ENCODE data around the gene VRK2.

VRK2 gene

GRCh38 chr2:58051445-58051844 is 4.8 kb downstream of the VRK2 start:
- TF ChIP-seq CTCF (IDR thresholded peaks at IDR 0.05; ENCODE audit: low read depth, low read length), result no peak
- no peak overlapping the region for H3K4me3 ChIP-seq (replicated peaks in 1 of 2; ENCODE audit: low read depth in 2 of 2, low read length in 2 of 2)
- DNase-seq (ENCODE audit: low read depth in 2 of 2), result no peak

DNA sequence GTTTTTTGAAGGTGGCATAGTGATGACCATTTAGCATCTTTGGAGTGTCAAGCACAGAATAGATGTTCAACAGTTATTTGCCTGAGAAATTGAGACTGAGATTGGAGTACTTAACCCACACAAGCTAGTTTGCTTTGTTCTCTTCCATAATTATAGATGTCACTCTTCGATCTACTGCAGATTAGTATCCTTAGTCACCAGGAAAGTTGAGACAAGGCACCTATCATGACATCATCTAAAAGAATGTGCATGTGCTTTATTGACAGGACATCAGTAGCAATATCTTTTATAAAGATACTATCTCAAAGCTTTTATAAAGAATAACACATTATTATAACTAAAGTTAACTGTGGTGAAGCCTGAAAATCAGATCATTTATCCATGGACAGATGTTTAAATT is 6.4 kb downstream of the VRK2 start:
- no peak overlapping the region for H3K4me3 ChIP-seq (replicated peaks in 1 of 2; ENCODE audit: low read depth in 2 of 2, low read length in 2 of 2)
- no peak for TF ChIP-seq CTCF (IDR thresholded peaks at IDR 0.05; ENCODE audit: low read depth, low read length)
- DNase-seq (ENCODE audit: low read depth in 2 of 2), result no peak

DNA sequence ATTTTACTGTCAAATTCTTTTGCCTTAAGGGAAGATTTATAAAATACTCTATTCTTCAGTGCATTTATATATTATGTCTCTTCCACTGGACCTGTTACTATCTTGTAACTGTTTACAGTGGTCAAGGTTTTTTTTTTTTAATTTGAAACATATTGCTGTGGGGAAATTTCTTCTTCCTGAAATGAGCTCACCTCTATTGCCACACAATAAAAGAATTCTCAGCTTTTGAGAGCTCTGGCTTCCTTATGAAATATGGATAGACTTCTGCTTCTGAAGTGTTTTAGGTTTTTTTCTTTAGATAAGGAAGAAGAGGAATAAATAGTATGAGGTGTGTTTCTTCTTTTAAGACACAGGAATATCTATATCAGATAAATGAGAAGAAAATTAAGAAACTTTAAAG is 7.7 kb downstream of the VRK2 start:
- H3K4me3 ChIP-seq (replicated peaks in 1 of 2; ENCODE audit: low read depth in 2 of 2, low read length in 2 of 2), result no peak overlapping the region
- no peak for TF ChIP-seq CTCF (IDR thresholded peaks at IDR 0.05; ENCODE audit: low read depth, low read length)
- peak; percentile 46 to 66 for DNase-seq (ENCODE audit: low read depth in 2 of 2)

DNA sequence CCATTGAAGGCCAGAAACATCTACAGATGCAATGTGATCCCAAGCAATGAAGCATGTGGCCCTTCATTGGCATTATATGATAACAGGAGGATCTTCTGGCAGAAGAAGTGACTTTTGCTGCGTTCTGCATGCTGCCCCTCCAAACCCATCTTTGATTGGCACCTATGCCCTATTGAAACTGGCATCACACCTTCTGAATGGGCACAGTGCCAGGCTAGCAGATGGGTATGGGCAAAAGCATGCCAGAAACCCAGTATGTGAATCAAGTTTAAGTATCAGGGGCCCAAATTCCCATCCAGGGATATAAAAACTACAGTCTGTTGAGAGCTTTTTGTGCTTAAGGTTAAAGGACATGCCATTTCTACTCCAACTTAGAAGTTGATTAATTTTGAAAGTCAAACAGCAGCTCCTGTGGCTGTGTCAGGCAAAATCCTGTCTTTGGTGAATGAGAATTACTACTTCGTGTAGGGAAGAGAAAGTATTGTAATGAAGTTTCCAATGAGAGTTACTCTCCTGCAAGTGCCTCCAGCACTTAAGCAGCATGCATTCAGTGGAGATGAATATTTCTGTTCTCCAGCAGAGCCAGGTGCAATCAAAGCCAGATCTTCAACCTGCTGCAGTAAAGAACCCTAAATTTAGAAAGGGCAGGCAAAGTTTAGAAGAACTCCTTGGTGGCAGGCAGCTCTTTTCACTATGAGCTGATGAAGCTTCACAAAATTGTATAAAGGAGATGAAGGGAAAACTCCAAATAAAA is 8.6 kb downstream of the VRK2 start:
- no peak overlapping the region for H3K4me3 ChIP-seq (replicated peaks in 1 of 2; ENCODE audit: low read depth in 2 of 2, low read length in 2 of 2)
- DNase-seq (ENCODE audit: low read depth in 2 of 2), result no peak
- no peak for TF ChIP-seq CTCF (IDR thresholded peaks at IDR 0.05; ENCODE audit: low read depth, low read length)

GRCh38 chr2:58056192-58056916 is 9.7 kb downstream of the VRK2 start:
- DNase-seq (ENCODE audit: low read depth in 2 of 2), result no peak
- TF ChIP-seq CTCF (IDR thresholded peaks at IDR 0.05; ENCODE audit: low read depth, low read length), result no peak

DNA sequence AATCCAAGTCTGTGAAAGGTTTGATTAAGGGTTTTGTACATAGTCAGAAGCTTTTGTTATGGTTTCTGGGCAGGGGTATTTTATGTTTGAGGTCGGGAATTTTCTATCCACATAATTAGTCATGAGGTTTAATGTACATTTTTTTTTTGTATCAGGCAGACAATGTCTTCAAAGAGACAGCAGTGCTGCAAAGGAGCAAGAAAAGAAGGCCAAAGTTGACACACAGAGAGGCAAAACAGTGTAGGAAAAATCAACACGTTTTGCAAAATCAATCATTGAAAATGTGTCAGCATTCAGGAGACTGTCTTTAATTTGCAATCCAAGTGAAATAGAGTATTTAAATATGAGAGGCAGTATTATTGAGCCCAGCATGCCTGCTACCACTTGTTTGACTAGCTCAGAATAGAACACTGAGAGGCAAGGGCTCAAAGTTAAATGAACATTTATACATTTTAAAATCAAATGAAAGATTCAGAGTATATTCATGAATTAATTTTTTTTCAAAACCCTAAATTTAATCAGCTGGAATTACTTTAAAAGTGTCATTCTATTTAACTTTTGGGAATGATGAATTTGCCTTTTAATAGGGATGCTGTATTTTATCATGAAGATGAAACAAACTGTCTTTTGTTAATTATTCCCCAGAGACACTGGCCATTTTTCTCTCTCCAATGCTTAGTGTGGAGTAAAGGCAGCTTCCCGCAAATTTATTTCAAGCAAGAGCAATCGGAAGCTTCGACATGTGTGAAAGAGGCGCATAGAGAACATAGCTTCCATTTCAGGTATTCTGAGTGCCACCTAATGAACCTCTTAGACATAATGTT is 11.3 kb downstream of the VRK2 start:
- no peak for TF ChIP-seq CTCF (IDR thresholded peaks at IDR 0.05; ENCODE audit: low read depth, low read length)
- DNase-seq (ENCODE audit: low read depth in 2 of 2), result no peak
- H3K4me3 ChIP-seq (replicated peaks in 1 of 2; ENCODE audit: low read depth in 2 of 2, low read length in 2 of 2), result no peak overlapping the region

More at GRCh38 chr2:58056192-58056916, 9.7 kb downstream of the VRK2 start:
- no peak overlapping the region for H3K4me3 ChIP-seq (replicated peaks in 1 of 2; ENCODE audit: low read depth in 2 of 2, low read length in 2 of 2)

All from cardiac fibroblast (primary cell).